K562 (cell line): ENCODE data around the gene GTF2H4. TPM values are rescaled to one million over a fixed set of nuclear protein-coding genes. Genes with fewer than 3 reads are reported as not detected.

Experiments
- ATAC-seq: fragments of 200-7000 bp; cut with Tn5 transposase; 3 replicates; pipeline ENCODE4 v1.9.1; 2020; ENCODE audit warnings: moderate library complexity
- Bru-seq: library from RNA; stranded (reverse); fragments of 400-500 nt; gene quantifications from one replicate; lab custom pipeline; 2021; lab: Mats Ljungman, UMichigan
- BruChase-seq, 2 experiments: library from RNA; stranded (reverse); fragments of 400-500 nt; gene quantifications; one replicate each; lab custom pipeline; 2021; lab: Mats Ljungman, UMichigan
- BruUV-seq: library from RNA; stranded (reverse); fragments of 400-500 nt; replicated peaks from 2 replicates; lab custom pipeline; 2021; lab: Mats Ljungman, UMichigan
- CTCF ChIA-PET: fragments of 300-600 bp; formaldehyde crosslinking; extraction: SDS; loops from one replicate; lab custom pipeline; 2021; ENCODE audit warnings: low intra/inter-chr PET ratio; lab: Yijun Ruan, JAX
- POLR2A ChIA-PET: fragments of 300-600, 350-650 bp; sonication (Branson Sonifier 250); formaldehyde crosslinking; extraction: SDS; loops from one replicate; lab custom pipeline; 2021; ENCODE audit warnings: antibody characterized with exemption, inconsistent platforms; lab: Yijun Ruan, JAX
- DNase-seq, 4 experiments: peaks; one replicate each; pipeline versions ENCODE4 v3.0.0 to v3.0.0-alpha.2; 2011 to 2018; ENCODE audit warnings: low spot score in 3 of 4, mixed read lengths in 3 of 4; ENCODE audit errors: extremely low read depth in 1 of 4
- FAIRE-seq: peaks from 2 replicates; lab custom pipeline; 2011; peaks lifted over from hg19 to GRCh38; lab: Jason Lieb, UNC
- H2AFZ ChIP-seq: 2 replicates; pipeline ENCODE4 v1.6.0; 2011; ENCODE audit warnings: low read depth, low read length, control low read depth, inconsistent platforms
- H3K27ac ChIP-seq: fragments of 200-600 bp; 3 replicates; pipeline ENCODE4 v1.8.0; 2011; ENCODE audit warnings: low read depth, mild to moderate bottlenecking, control low read depth, inconsistent platforms, low read length, moderate library complexity, mixed read lengths; ENCODE audit errors: extremely low read depth
- H3K27me3 ChIP-seq, 2 experiments: fragments of 300-600 bp in 1 of 2; 2 replicates in 1 of 2; 3 replicates in 1 of 2; pipeline versions ENCODE4 v1.6.0 to v1.8.0; 2011; ENCODE audit warnings: inconsistent platforms in 2 of 2, low read length in 2 of 2, mild to moderate bottlenecking in 1 of 2, mixed read lengths in 1 of 2, moderate library complexity in 1 of 2; ENCODE audit not compliant: control insufficient read depth in 2 of 2, insufficient read depth in 2 of 2
- H3K36me3 ChIP-seq: fragments of 300-600 bp; 3 replicates; pipeline ENCODE4 v1.8.0; 2011; ENCODE audit warnings: mild to moderate bottlenecking, low read length, inconsistent platforms; ENCODE audit not compliant: control insufficient read depth, insufficient read depth
- H3K4me1 ChIP-seq, 2 experiments: fragments of 200-600 bp in 1 of 2; replicated peaks in 1 of 2; 2 replicates in 1 of 2; 3 replicates in 1 of 2; pipeline versions ENCODE4 v1.5.1 to v1.8.0; 2011; ENCODE audit warnings: inconsistent platforms in 2 of 2, low read length in 2 of 2, mild to moderate bottlenecking in 1 of 2, mixed read lengths in 1 of 2, moderate library complexity in 1 of 2; ENCODE audit not compliant: control insufficient read depth in 2 of 2, insufficient read depth in 2 of 2
- H3K4me2 ChIP-seq: 2 replicates; pipeline ENCODE4 v1.6.1; 2011; ENCODE audit warnings: low read length, control low read depth, inconsistent platforms, mixed read lengths; ENCODE audit not compliant: insufficient read depth
- H3K4me3 ChIP-seq: fragments of 200-600 bp; sonication (generic), shearing (Covaris generic); 2 replicates; pipeline ENCODE4 v1.5.1; 2016; ENCODE audit warnings: control low read depth, inconsistent platforms
- H3K79me2 ChIP-seq: fragments of 200-600 bp; 3 replicates; pipeline ENCODE4 v1.8.0; 2011; ENCODE audit warnings: low read length, inconsistent platforms; ENCODE audit not compliant: control insufficient read depth, insufficient read depth
- H3K9ac ChIP-seq, 2 experiments: 2 replicates each; pipeline versions ENCODE4 v1.6.0 to v1.6.1; 2011; ENCODE audit warnings: low read depth in 2 of 2, low read length in 2 of 2, control low read depth in 1 of 2, inconsistent platforms in 1 of 2, mild to moderate bottlenecking in 1 of 2, mixed read lengths in 1 of 2; ENCODE audit not compliant: insufficient read depth in 1 of 2
- H3K9me1 ChIP-seq: one replicate; pipeline ENCODE4 v1.6.0; 2011; ENCODE audit warnings: inconsistent platforms, mild to moderate bottlenecking, low read length, moderate library complexity; ENCODE audit not compliant: control insufficient read depth, insufficient read depth
- H3K9me3 ChIP-seq: replicated peaks from 2 replicates; pipeline ENCODE4 v1.5.1; 2011; ENCODE audit warnings: low read depth, low read length, inconsistent platforms; ENCODE audit not compliant: control insufficient read depth, insufficient read depth
- H4K20me1 ChIP-seq: replicated peaks from 2 replicates; pipeline ENCODE4 v1.6.1; 2011; ENCODE audit warnings: low read length, inconsistent platforms, mixed read lengths; ENCODE audit not compliant: control insufficient read depth, insufficient read depth
- CBX3 ChIP-seq, 2 experiments: IDR thresholded peaks; 1 replicate in 1 of 2; 2 replicates in 1 of 2; pipeline ENCODE4 v1.6.1; 2012; ENCODE audit warnings: inconsistent platforms in 2 of 2, low read length in 2 of 2, borderline replicate concordance in 1 of 2, control low read depth in 1 of 2
- FIP1L1 ChIP-seq: fragments of 200-400 bp; formaldehyde crosslinking; IDR thresholded peaks from 2 replicates; pipeline ENCODE4 v1.6.1; 2018; ENCODE audit warnings: mild to moderate bottlenecking, low read depth, low read length; ENCODE audit not compliant: poor library complexity, severe bottlenecking
- HDGF ChIP-seq: fragments of 450-650 bp; IDR thresholded peaks from 2 replicates; pipeline ENCODE4 v1.6.1; 2016
- PCBP1 ChIP-seq: fragments of 200-400 bp; formaldehyde crosslinking; IDR thresholded peaks from 2 replicates; pipeline ENCODE4 v1.6.1; 2018; ENCODE audit warnings: mild to moderate bottlenecking, low read depth, low read length; ENCODE audit not compliant: poor library complexity, severe bottlenecking
- RAD51 ChIP-seq: fragments of 450-650 bp; IDR thresholded peaks from 2 replicates; pipeline ENCODE4 v1.7.1; 2016; ENCODE audit warnings: low read depth, mild to moderate bottlenecking, borderline replicate concordance
- ZBTB17 ChIP-seq: fragments of 450-650 bp; formaldehyde crosslinking; IDR thresholded peaks from 2 replicates; pipeline ENCODE4 v1.4.0; 2020; ENCODE audit warnings: mild to moderate bottlenecking
- ZFP30 ChIP-seq: fragments of 250-450 bp; sonication (Bioruptor Pico); IDR thresholded peaks from 2 replicates; pipeline ENCODE4 v1.8.0; 2022; ENCODE audit warnings: moderate library complexity, mild to moderate bottlenecking, inconsistent platforms, borderline replicate concordance
- WGBS: fragments of 100-300 bp; shearing (Covaris generic); methylation state at CpG from one replicate; pipeline ENCODE4 v1.1.6; 2016; ENCODE audit warnings: low coverage, mixed read lengths; ENCODE audit not compliant: insufficient coverage; ENCODE audit errors: missing lambda C conversion rate; 5-methylcytosine and 5-hydroxymethylcytosine counted together
- in situ Hi-C: fragments of 300-500 bp; cut with MboI; formaldehyde crosslinking; loops from 4 replicates; pipeline ENCODE4 v1.15.0; 2018; ENCODE audit warnings: inconsistent platforms, mixed read lengths
- intact Hi-C: fragments of 100-400 bp; cut with micrococcal nuclease; formaldehyde crosslinking; loops from 2 replicates; pipeline ENCODE4 v1.14.2; 2022
- long read RNA-seq, 3 experiments: library from polyadenylated mRNA in 2 of 3; library from RNA in 1 of 3; unstranded in 2 of 3; stranded (forward) in 1 of 3; transcript quantifications; one replicate each; pipeline ENCODE4 v2.0.0, GENCODE V29; 2019 to 2022
- polyA minus RNA-seq, 3 experiments: library from RNA; depleted of rRNA, polyadenylated mRNA; stranded (reverse); fragments of >200 nt; gene quantifications; 2 replicates each; pipeline ENCODE4 v1.2.3, GENCODE V29; 2011
- polyA plus RNA-seq, 8 experiments: library from polyadenylated mRNA; depleted of rRNA in 4 of 8; stranded (reverse) in 5 of 8; unstranded in 3 of 8; fragments of >200 nt; fragmentation: Nextera tagmentation in 2 of 8; fragmentation: Illumina TruSeq in 1 of 8; extraction: Ambion mirVana in 2 of 8; extraction: Trizol in 1 of 8; gene quantifications; 2 replicates each; pipeline versions ENCODE4 v1.2.1 to v1.2.3, GENCODE V29; 2011 to 2014; ENCODE audit warnings: inconsistent platforms in 1 of 8, missing spikeins in 1 of 8
- total RNA-seq, 7 experiments: library from RNA; depleted of rRNA in 6 of 7; stranded (reverse); fragments of >200 nt in 6 of 7; fragmentation: Illumina TruSeq in 2 of 7; extraction: Trizol in 2 of 7; gene quantifications; 2 replicates each; pipeline versions ENCODE4 v1.2.1 to v1.2.3, GENCODE V29; 2011 to 2021; ENCODE audit warnings: low replicate concordance in 1 of 7
- TF ChIP-seq, protein P1 (sequence below), 2 experiments: IDR thresholded peaks; 2 replicates each; pipeline ENCODE4 v1.6.1; 2012; ENCODE audit warnings: improper control_type of control experiment in 2 of 2, low read depth in 2 of 2, low read length in 2 of 2, borderline replicate concordance in 1 of 2
- TF ChIP-seq, protein P2 (sequence below): sonication (generic); formaldehyde crosslinking; IDR thresholded peaks from 2 replicates; pipeline ENCODE4 v1.8.0; 2022; ENCODE audit warnings: mild to moderate bottlenecking, missing genetic modification reagents, borderline replicate concordance

GTF2H4 gene
- 228 and 428 TPM in 2 replicates for total RNA-seq (2011; cell fraction: chromatin; rRNA removed; ENCODE audit: low replicate concordance)
- total RNA-seq (2011; cell fraction: nucleolus; rRNA removed), result 202 and 247 TPM in 2 replicates
- 179 and 226 TPM in 2 replicates for total RNA-seq (2011; cell fraction: nucleoplasm; rRNA removed)
- total RNA-seq (2014; rRNA removed) (30.5 and 55.3 TPM in 2 replicates), total RNA-seq (2014; rRNA removed; fragmentation: Illumina TruSeq; extraction: Trizol) (36.1 and 39.6 TPM in 2 replicates), total RNA-seq (2015; rRNA removed; fragmentation: Illumina TruSeq; extraction: Trizol) (38.3 and 38.6 TPM in 2 replicates), total RNA-seq (2021) (70.6 and 80.5 TPM in 2 replicates), polyA plus RNA-seq (2011; rRNA removed) (60.1 and 75.6 TPM in 2 replicates), polyA plus RNA-seq (2014; fragmentation: Illumina TruSeq; extraction: Trizol) (57.1 and 76.3 TPM in 2 replicates), polyA plus RNA-seq (2014; fragmentation: Nextera tagmentation; extraction: Ambion mirVana) (1 to 10 TPM; 3.6 to 5.2 TPM), polyA plus RNA-seq (2014; rRNA removed) (86.1 and 95.0 TPM in 2 replicates), polyA minus RNA-seq (2011; rRNA and poly(A)+ RNA removed) (37.2 and 37.6 TPM in 2 replicates), Bru-seq, nascent RNA (percentile 88 among the genes with signal in this experiment), BruChase-seq, experiment 1, labeled RNA remaining after a 2-hour chase (percentile 81 among the genes with signal in this experiment), BruChase-seq, experiment 2, labeled RNA remaining after a 6-hour chase (percentile 86 among the genes with signal in this experiment)
- 57.7 and 65.7 TPM in 2 replicates for polyA plus RNA-seq (2011; cell fraction: cytosol; rRNA removed)
- polyA plus RNA-seq (2011; cell fraction: nucleus; rRNA removed), result 584 and 671 TPM in 2 replicates
- 66.1 and 69.0 TPM in 2 replicates for polyA plus RNA-seq (2012)
- polyA minus RNA-seq (2011; cell fraction: cytosol; rRNA and poly(A)+ RNA removed), result 16.6 and 20.2 TPM in 2 replicates
- 60.9 and 104 TPM in 2 replicates for polyA minus RNA-seq (2011; cell fraction: nucleus; rRNA and poly(A)+ RNA removed)
- long read RNA-seq, experiment 1, partial matches to known transcripts, result 10 of 13 reads
- long read RNA-seq, experiment 1, other reads (novel, unspliced or antisense), result 1 of 13 reads
- long read RNA-seq, experiment 2, transcript GTF2H4-201 (14 exons, 1,735 nt), result major isoform, 26 of 64 reads
- long read RNA-seq, experiment 2, partial matches to known transcripts, result 10 of 64 reads
- long read RNA-seq, experiment 2, other reads (novel, unspliced or antisense), result 25 of 64 reads
- long read RNA-seq, experiment 3, transcript GTF2H4-201 (14 exons, 1,735 nt), result major isoform, 28 of 37 reads
- long read RNA-seq, experiment 3, partial matches to known transcripts, result 0 of 37 reads
- long read RNA-seq, experiment 3, other reads (novel, unspliced or antisense), result 6 of 37 reads

DNA sequence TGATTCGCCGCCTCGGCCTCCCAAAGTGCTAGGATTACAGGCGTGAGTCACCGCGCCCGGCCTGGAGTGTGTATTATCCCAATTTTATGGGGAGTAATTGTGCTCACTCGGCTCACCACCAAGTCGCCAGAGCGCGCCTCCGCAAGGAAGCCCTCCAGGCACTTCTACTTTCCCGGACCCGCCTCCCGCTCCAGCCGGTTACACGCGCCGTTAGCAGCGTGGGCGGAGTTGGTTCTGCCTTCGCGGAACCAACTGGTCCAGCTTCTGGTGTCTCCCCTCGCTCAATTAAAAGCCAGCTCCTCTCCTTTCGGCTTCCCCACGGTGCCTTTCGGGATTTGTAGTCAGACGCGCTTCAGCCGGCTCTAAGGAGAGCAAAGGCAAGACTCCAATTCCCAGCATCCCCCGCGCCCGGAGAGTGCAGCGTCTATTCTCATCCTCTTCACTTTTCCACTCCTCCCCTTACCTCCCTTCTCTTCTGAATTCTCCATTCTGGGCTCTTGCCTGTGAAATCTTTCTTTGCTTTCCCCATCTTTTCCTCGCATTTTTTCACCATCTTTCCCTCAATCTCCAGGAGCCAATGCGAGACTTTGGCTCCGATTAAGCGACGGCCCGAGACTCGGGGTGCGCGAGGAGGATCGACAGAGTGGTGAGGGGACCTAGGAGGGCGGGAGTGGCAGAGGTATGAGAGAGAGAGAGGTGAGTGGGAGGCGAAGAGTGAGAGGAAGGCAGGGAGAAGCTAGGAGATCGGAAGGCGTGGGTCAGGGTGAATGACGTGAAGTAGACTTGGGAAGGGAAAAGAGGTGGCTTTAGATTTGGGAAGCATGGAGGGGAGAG is at the start of gene GTF2H4:
TSS of gene GTF2H4 (plus strand) at position 450 of the 834 bp plus-strand sequence.
- H4K20me1 ChIP-seq, result no peaks in the 10 kb centered on the region
- H3K36me3 ChIP-seq, result peaks cover 38% of the 10 kb centered on the region
- no peaks in the 10 kb centered on the region for H3K9me1 ChIP-seq
- no TSS peak for BruUV-seq
- peak within 1 kb of the TSS; percentile 88 to 92 for H3K9ac ChIP-seq
- ChIA-PET POLR2A (interaction anchor here (0.5 to 2.5 kb wide), 15 partner anchors 9 to 190 kb away, joined by 3 to 17 read pairs (median 4); no protein-coding TSS in a partner anchor), CTCF (interaction anchor here (0.6 to 0.7 kb wide), 2 partner anchors 24 to 174 kb away, joined by 3 read pairs; partner anchors contain the start of gene DDR1)
- H3K79me2 ChIP-seq, result peaks cover 15% of the 10 kb centered on the region
- in situ Hi-C loops, result no loop called here
- WGBS, result under 1% methylated on average over 49 of the region's 49 CpGs
- H3K4me2 ChIP-seq, result peak within 1 kb of the TSS; percentile 98
- peak within 1 kb of the TSS; percentile 76 for H3K4me3 ChIP-seq
- intact Hi-C loops, result no loop called here
- H2AFZ ChIP-seq, result peak within 1 kb of the TSS; percentile 97
- peak; percentile 99 for ATAC-seq
- peak; percentile 90 to 100 (median 93) for DNase-seq
- H3K27me3 ChIP-seq, result no peaks in the 10 kb centered on the region
- H3K27ac ChIP-seq, result peak within 1 kb of the TSS; percentile 71
- H3K9me3 ChIP-seq, result no peaks in the 10 kb centered on the region
- peak; percentile 99 for FAIRE-seq
- H3K4me1 ChIP-seq, result peaks cover 5 to 13% of the 10 kb centered on the region in 2 experiments; a peak in 4 of 5 replicates
- TF ChIP-seq ZFP30, result no peak
- TF ChIP-seq CBX3 (IDR thresholded peaks at IDR 0.05; ENCODE audit: borderline replicate concordance in 1 of 2, low read length in 2 of 2), result peak in 1 of 2 experiments; percentile 75; a peak in 2 of 3 replicates
- no peak for TF ChIP-seq FIP1L1
- no peak; the same call in 1 of the 2 replicates for TF ChIP-seq RAD51
- TF ChIP-seq, protein P1, sequence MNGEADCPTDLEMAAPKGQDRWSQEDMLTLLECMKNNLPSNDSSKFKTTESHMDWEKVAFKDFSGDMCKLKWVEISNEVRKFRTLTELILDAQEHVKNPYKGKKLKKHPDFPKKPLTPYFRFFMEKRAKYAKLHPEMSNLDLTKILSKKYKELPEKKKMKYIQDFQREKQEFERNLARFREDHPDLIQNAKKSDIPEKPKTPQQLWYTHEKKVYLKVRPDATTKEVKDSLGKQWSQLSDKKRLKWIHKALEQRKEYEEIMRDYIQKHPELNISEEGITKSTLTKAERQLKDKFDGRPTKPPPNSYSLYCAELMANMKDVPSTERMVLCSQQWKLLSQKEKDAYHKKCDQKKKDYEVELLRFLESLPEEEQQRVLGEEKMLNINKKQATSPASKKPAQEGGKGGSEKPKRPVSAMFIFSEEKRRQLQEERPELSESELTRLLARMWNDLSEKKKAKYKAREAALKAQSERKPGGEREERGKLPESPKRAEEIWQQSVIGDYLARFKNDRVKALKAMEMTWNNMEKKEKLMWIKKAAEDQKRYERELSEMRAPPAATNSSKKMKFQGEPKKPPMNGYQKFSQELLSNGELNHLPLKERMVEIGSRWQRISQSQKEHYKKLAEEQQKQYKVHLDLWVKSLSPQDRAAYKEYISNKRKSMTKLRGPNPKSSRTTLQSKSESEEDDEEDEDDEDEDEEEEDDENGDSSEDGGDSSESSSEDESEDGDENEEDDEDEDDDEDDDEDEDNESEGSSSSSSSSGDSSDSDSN (IDR thresholded peaks at IDR 0.05; ENCODE audit: borderline replicate concordance in 1 of 2, low read depth in 2 of 2, low read length in 2 of 2), result peak in 1 of 2 experiments; percentile 14; a peak in 2 of 4 replicates
- peak; percentile 100 for TF ChIP-seq HDGF
- TF ChIP-seq ZBTB17 (CRISPR knock-in tag), result peak; percentile 90
- TF ChIP-seq, protein P2, sequence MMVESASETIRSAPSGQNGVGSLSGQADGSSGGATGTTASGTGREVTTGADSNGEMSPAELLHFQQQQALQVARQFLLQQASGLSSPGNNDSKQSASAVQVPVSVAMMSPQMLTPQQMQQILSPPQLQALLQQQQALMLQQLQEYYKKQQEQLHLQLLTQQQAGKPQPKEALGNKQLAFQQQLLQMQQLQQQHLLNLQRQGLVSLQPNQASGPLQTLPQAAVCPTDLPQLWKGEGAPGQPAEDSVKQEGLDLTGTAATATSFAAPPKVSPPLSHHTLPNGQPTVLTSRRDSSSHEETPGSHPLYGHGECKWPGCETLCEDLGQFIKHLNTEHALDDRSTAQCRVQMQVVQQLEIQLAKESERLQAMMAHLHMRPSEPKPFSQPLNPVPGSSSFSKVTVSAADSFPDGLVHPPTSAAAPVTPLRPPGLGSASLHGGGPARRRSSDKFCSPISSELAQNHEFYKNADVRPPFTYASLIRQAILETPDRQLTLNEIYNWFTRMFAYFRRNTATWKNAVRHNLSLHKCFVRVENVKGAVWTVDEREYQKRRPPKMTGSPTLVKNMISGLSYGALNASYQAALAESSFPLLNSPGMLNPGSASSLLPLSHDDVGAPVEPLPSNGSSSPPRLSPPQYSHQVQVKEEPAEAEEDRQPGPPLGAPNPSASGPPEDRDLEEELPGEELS (CRISPR knock-in tag), result peak; percentile 18; the same call in 1 of the 2 replicates
- TF ChIP-seq PCBP1, result no peak
